CD4-positive, alpha-beta memory T cell (primary cell): Measurements from ENCODE around the gene TIMM8B. TPM values are rescaled to one million over a fixed set of nuclear protein-coding genes. Genes with fewer than 3 reads are reported as not detected.
"Not testable (repeated sequence)": the region's sequence is repeated elsewhere in the genome, so short reads cannot be mapped to it uniquely, and the experiment has no call there.

Experiments used
- CTCF ChIA-PET: fragments of 350-600 bp; sonication (Branson Sonifier 250); formaldehyde crosslinking; loops from one replicate; lab custom pipeline; 2021; ENCODE audit warnings: inconsistent platforms; ENCODE audit not compliant: partially characterized antibody; lab: Charles Lee
- POLR2A ChIA-PET: fragments of 350-600 bp; sonication (Branson Sonifier 250); formaldehyde crosslinking; loops from one replicate; lab custom pipeline; 2021; ENCODE audit not compliant: partially characterized antibody; lab: Charles Lee
- DNase-seq, 5 donors: peaks; one replicate each; pipeline versions ENCODE4 v3.0.0 to v3.0.0-alpha.2; 2020 to 2022; ENCODE audit warnings: mixed read lengths in 1 of 5
- H3K27ac ChIP-seq: one replicate; pipeline ENCODE4 v1.7.0; 2013; ENCODE audit warnings: low read depth, low read length
- H3K27me3 ChIP-seq: 2 replicates; pipeline ENCODE4 v1.7.0; 2013; ENCODE audit warnings: mild to moderate bottlenecking, low read length, moderate library complexity; ENCODE audit not compliant: insufficient read depth
- H3K36me3 ChIP-seq: 2 replicates; pipeline ENCODE4 v1.7.0; 2013; ENCODE audit warnings: mild to moderate bottlenecking, low read length, moderate library complexity; ENCODE audit not compliant: insufficient read depth
- H3K4me1 ChIP-seq: 2 replicates; pipeline ENCODE4 v1.7.0; 2013; ENCODE audit warnings: mild to moderate bottlenecking, low read length, moderate library complexity; ENCODE audit not compliant: insufficient read depth
- H3K4me3 ChIP-seq, 2 donors: one replicate each; pipeline ENCODE4 v1.7.0; 2013; ENCODE audit warnings: low read length in 2 of 2, mild to moderate bottlenecking in 1 of 2
- H3K9me3 ChIP-seq, 2 donors: one replicate each; pipeline ENCODE4 v1.7.0; 2013; ENCODE audit warnings: low read length in 2 of 2, control low read depth in 1 of 2; ENCODE audit not compliant: control insufficient read depth in 1 of 2
- H3K27ac Mint-ChIP-seq, 7 donors: one replicate each; pipeline ENCODE4 v1.8.0; 2020 to 2021; ENCODE audit warnings: mixed read lengths in 7 of 7, mild to moderate bottlenecking in 6 of 7, inconsistent platforms in 3 of 7, moderate library complexity in 3 of 7
- H3K27me3 Mint-ChIP-seq, 2 donors: one replicate each; pipeline ENCODE4 v1.8.0; 2020 to 2021; ENCODE audit warnings: mixed read lengths in 2 of 2
- H3K36me3 Mint-ChIP-seq, 2 donors: one replicate each; pipeline ENCODE4 v1.8.0; 2020 to 2021; ENCODE audit warnings: mixed read lengths in 2 of 2, inconsistent platforms in 1 of 2, mild to moderate bottlenecking in 1 of 2
- H3K4me1 Mint-ChIP-seq, 4 donors: one replicate each; pipeline ENCODE4 v1.8.0; 2020 to 2021; ENCODE audit warnings: mixed read lengths in 4 of 4, mild to moderate bottlenecking in 1 of 4
- H3K4me3 Mint-ChIP-seq, 8 donors: one replicate each; pipeline ENCODE4 v1.8.0; 2020 to 2021; ENCODE audit warnings: mixed read lengths in 8 of 8, mild to moderate bottlenecking in 7 of 8, moderate library complexity in 6 of 8, inconsistent platforms in 3 of 8
- H3K9me3 Mint-ChIP-seq, 8 donors: one replicate each; pipeline ENCODE4 v1.8.0; 2020 to 2021; ENCODE audit warnings: mixed read lengths in 8 of 8, mild to moderate bottlenecking in 5 of 8, inconsistent platforms in 3 of 8, moderate library complexity in 1 of 8
- intact Hi-C: fragments of 100-400 bp; cut with micrococcal nuclease; formaldehyde crosslinking; loops from one replicate; pipeline ENCODE4 v1.15.1; 2023
- polyA plus RNA-seq, 2 donors: library from polyadenylated mRNA; unstranded; fragments of 300-500 nt; fragmentation: Illumina TruSeq; gene quantifications; one replicate each; pipeline ENCODE4 v1.2.3, GENCODE V29; 2021
- total RNA-seq, 2 experiments: library from RNA; stranded (reverse); gene quantifications; one replicate each; pipeline ENCODE4 v1.2.3, GENCODE V29; 2021

TIMM8B gene
- total and polyA plus RNA-seq, 4 experiments from 2014 or later: 26.2 to 65.9 (median 41.0) TPM

- CTCF ChIA-PET: interaction anchor here (1.2 kb wide), 1 partner anchor 114 kb away, joined by 3 read pairs; no protein-coding TSS in a partner anchor
These were observed 34.8 kb downstream of the TIMM8B start for GRCh38 chr11:112051768-112052167.

GRCh38 chr11:112050721-112051120 is 35.8 kb downstream of the TIMM8B start:
- H3K27me3 ChIP-seq: no peaks in the 10 kb centered on the region
- intact Hi-C loops: loop anchor here (10.0 kb wide), 1 partner anchor 64 kb away; no protein-coding TSS in a partner anchor

More at GRCh38 chr11:112051768-112052167, 34.8 kb downstream of the TIMM8B start:
- peaks cover 6 to 10% (median 8%) of the 10 kb centered on the region in 4 donors for H3K4me1 Mint-ChIP-seq
- Histone ChIP-seq H3K9me3 (no peaks in the 10 kb centered on the region), H3K36me3 (peaks cover 29% of the 10 kb centered on the region), H3K4me3 (no peak overlapping the region), H3K4me1 (no peaks in the 10 kb centered on the region), H3K27me3 (no peaks in the 10 kb centered on the region), H3K27ac (no peak overlapping the region)
- POLR2A ChIA-PET: no interaction called here
- no peak for DNase-seq
- peaks cover 59 to 76% of the 10 kb centered on the region in 2 donors for H3K36me3 Mint-ChIP-seq
- H3K9me3 Mint-ChIP-seq: no peaks in the 10 kb centered on the region
- no peaks in the 10 kb centered on the region for H3K27me3 Mint-ChIP-seq
- intact Hi-C loops: loop anchor here (10.0 kb wide), 1 partner anchor 63 kb away; no protein-coding TSS in a partner anchor
- H3K27ac Mint-ChIP-seq: peak overlapping the region in 1 of 7 donors; percentile 22
- H3K4me3 Mint-ChIP-seq: no peak overlapping the region

DNA sequence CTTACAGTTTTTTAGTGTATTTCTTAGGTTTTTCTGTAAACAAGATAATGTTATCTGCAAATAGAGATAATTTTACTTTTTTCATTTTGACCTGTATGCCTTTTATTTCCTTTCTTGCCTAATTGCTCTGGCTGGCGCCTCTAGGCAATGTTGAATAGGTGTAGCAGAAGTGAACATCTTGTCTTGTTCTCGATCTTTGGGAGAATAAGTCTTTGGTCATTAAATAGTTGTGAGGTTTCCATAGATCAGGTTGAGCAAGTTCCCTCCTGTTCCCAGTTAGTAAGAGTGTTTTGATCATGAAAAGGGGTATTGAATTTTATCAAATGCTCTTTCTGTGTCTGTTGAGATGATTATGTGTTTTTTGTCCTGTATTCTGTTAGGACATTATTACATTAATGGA is 36.8 kb downstream of the TIMM8B start:
- CTCF ChIA-PET: no interaction called here
- no peak overlapping the region for H3K4me3 ChIP-seq
- intact Hi-C loops: loop anchor here (10.0 kb wide), 1 partner anchor 65 kb away; no protein-coding TSS in a partner anchor
- Mint-ChIP-seq H3K36me3 (peaks cover 68 to 83% of the 10 kb centered on the region in 2 donors), H3K4me1 (peaks cover 6 to 10% (median 8%) of the 10 kb centered on the region in 4 donors), H3K27ac (peak overlapping the region in 1 of 7 donors; percentile 70), H3K27me3 (no peaks in the 10 kb centered on the region), H3K4me3 (no peak overlapping the region), H3K9me3 (no peaks in the 10 kb centered on the region)
- no peaks in the 10 kb centered on the region for H3K27me3 ChIP-seq
- no peaks in the 10 kb centered on the region for H3K4me1 ChIP-seq
- POLR2A ChIA-PET: no interaction called here
- no peak overlapping the region for H3K27ac ChIP-seq
- H3K9me3 ChIP-seq: no peaks in the 10 kb centered on the region
- no peak for DNase-seq
- H3K36me3 ChIP-seq: peaks cover 27% of the 10 kb centered on the region

More at GRCh38 chr11:112050721-112051120, 35.8 kb downstream of the TIMM8B start:
- peaks cover 64 to 79% of the 10 kb centered on the region in 2 donors for H3K36me3 Mint-ChIP-seq
- no peak for DNase-seq
- no peak overlapping the region for H3K4me3 ChIP-seq
- no peaks in the 10 kb centered on the region for H3K9me3 Mint-ChIP-seq
- H3K36me3 ChIP-seq: peaks cover 29% of the 10 kb centered on the region
- no peaks in the 10 kb centered on the region for H3K9me3 ChIP-seq
- no peak overlapping the region for H3K4me3 Mint-ChIP-seq
- H3K27me3 Mint-ChIP-seq: no peaks in the 10 kb centered on the region
- CTCF ChIA-PET: no interaction called here
- H3K27ac Mint-ChIP-seq: peak overlapping the region in 1 of 7 donors; percentile 32
- POLR2A ChIA-PET: interaction anchor here (0.6 kb wide), 1 partner anchor 744 kb away, joined by 3 read pairs; no protein-coding TSS in a partner anchor
- no peak overlapping the region for H3K27ac ChIP-seq
- H3K4me1 ChIP-seq: no peaks in the 10 kb centered on the region
- H3K4me1 Mint-ChIP-seq: peaks cover 6 to 10% (median 8%) of the 10 kb centered on the region in 4 donors

DNA sequence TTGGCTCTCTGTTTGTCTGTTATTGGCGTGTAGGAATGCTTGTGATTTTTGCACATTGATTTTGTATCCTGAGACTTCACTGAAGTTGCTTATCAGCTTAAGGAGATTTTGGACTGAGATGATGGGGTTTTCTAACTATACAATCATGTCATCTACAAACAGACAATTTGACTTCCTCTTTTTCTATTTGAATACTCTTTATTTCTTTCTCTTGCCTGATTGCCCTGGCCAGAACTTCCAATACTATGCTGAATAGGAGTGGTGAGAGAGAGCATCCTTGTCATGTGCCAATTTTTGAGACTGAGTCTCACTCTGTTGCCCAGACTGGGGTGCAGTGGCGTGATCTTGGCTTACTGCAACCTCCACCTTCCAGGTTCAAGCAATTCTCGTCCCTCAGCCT is 38.3 kb downstream of the TIMM8B start:
- CTCF ChIA-PET, H3K4me1 ChIP-seq, H3K27me3 Mint-ChIP-seq, DNase-seq, H3K4me3 Mint-ChIP-seq, H3K9me3 Mint-ChIP-seq, H3K4me3 ChIP-seq, POLR2A ChIA-PET, intact Hi-C loops, H3K9me3 ChIP-seq, H3K27ac ChIP-seq, H3K27me3 ChIP-seq: not testable (repeated sequence)
- peaks cover 6 to 10% (median 8%) of the 10 kb centered on the region in 4 donors for H3K4me1 Mint-ChIP-seq
- H3K36me3 ChIP-seq: peaks cover 23% of the 10 kb centered on the region
- H3K27ac Mint-ChIP-seq: peak overlapping the region in 1 of 7 donors; percentile 12
- H3K36me3 Mint-ChIP-seq: peaks cover 73 to 85% of the 10 kb centered on the region in 2 donors

GRCh38 chr11:112046647-112047046 is 39.9 kb downstream of the TIMM8B start:
- H3K27me3 ChIP-seq, CTCF ChIA-PET, H3K9me3 ChIP-seq, H3K9me3 Mint-ChIP-seq, H3K27ac ChIP-seq, DNase-seq, H3K4me3 ChIP-seq, H3K27ac Mint-ChIP-seq, POLR2A ChIA-PET, H3K4me1 ChIP-seq, H3K4me3 Mint-ChIP-seq, intact Hi-C loops, H3K27me3 Mint-ChIP-seq: not testable (repeated sequence)
- H3K36me3 Mint-ChIP-seq: peaks cover 63 to 85% of the 10 kb centered on the region in 2 donors
- peaks cover 12% of the 10 kb centered on the region for H3K36me3 ChIP-seq
- H3K4me1 Mint-ChIP-seq: peaks cover 8 to 12% (median 9%) of the 10 kb centered on the region in 4 donors

DNA sequence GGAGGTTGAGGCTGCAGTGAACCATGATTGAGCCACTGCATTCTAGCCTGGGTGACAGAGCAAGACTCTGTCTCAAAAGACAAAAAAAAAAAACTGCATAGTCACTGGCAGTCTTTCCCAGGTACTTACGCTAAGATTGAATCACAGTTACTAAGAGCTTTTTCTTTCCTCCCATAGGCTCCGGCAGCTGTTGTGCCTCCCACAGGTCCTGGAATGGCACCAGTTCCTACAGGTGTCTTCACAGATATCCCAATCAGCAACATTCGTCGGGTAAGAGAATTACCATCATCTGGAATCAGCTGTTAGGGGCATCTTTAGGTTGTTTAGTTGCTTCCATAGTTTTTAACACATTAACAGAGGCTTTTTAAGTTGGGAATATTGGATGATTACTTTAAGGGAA is 41.6 kb downstream of the TIMM8B start:
- intact Hi-C loops: no loop called here
- Histone ChIP-seq H3K36me3 (peaks cover 6% of the 10 kb centered on the region), H3K9me3 (no peaks in the 10 kb centered on the region), H3K4me1 (no peaks in the 10 kb centered on the region), H3K27me3 (no peaks in the 10 kb centered on the region), H3K27ac (no peak overlapping the region), H3K4me3 (no peak overlapping the region)
- H3K27ac Mint-ChIP-seq: no peak overlapping the region
- H3K9me3 Mint-ChIP-seq: no peaks in the 10 kb centered on the region
- peaks cover 57 to 81% of the 10 kb centered on the region in 2 donors for H3K36me3 Mint-ChIP-seq
- no peak overlapping the region for H3K4me3 Mint-ChIP-seq
- DNase-seq: no peak
- POLR2A ChIA-PET: no interaction called here
- H3K27me3 Mint-ChIP-seq: no peaks in the 10 kb centered on the region
- H3K4me1 Mint-ChIP-seq: peaks cover 6 to 12% (median 12%) of the 10 kb centered on the region in 4 donors
- CTCF ChIA-PET: no interaction called here

DNA sequence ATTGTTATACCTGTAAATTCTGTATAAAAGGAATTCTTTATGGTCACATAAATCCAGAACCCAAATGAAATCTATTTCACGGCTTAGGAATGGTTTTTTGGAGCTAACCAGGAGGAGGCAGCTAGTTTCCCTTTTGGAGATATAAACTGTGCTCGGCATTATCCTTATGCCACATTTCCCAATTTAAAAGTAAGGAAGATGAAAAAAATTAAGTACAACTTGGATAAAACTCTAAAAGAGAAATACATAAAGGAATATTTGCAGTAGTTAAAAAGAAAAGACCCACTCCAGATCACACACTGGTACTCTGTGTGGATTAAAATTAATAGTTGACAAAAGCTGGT is 43.6 kb downstream of the TIMM8B start:
- POLR2A ChIA-PET: no interaction called here
- peaks cover 0 to 12% (median 7%) of the 10 kb centered on the region in 4 donors for H3K4me1 Mint-ChIP-seq
- H3K36me3 ChIP-seq: peaks cover 12% of the 10 kb centered on the region

More for the DNA sequence above, 43.6 kb downstream of the TIMM8B start:
- peaks cover 57 to 76% of the 10 kb centered on the region in 2 donors for H3K36me3 Mint-ChIP-seq
- Histone ChIP-seq H3K27ac (no peak overlapping the region), H3K4me3 (no peak overlapping the region), H3K9me3 (no peaks in the 10 kb centered on the region), H3K4me1 (no peaks in the 10 kb centered on the region), H3K27me3 (no peaks in the 10 kb centered on the region)
- CTCF ChIA-PET: no interaction called here
- H3K9me3 Mint-ChIP-seq: no peaks in the 10 kb centered on the region
- peak overlapping the region in 1 of 7 donors; percentile 42 for H3K27ac Mint-ChIP-seq
- intact Hi-C loops: no loop called here
- DNase-seq: no peak
- no peaks in the 10 kb centered on the region for H3K27me3 Mint-ChIP-seq
- no peak overlapping the region for H3K4me3 Mint-ChIP-seq
